HG02852 (cell line): ENCODE results near the gene NIPSNAP3A.

ENCODE experiments used
- ATAC-seq: cut with Tn5 transposase; IDR thresholded peaks from one replicate; pipeline ENCODE4 v1.9.1; 2021; ENCODE audit warnings: mild to moderate bottlenecking, moderate library complexity; ENCODE audit not compliant: unreplicated experiment

The NIPSNAP3A gene

DNA sequence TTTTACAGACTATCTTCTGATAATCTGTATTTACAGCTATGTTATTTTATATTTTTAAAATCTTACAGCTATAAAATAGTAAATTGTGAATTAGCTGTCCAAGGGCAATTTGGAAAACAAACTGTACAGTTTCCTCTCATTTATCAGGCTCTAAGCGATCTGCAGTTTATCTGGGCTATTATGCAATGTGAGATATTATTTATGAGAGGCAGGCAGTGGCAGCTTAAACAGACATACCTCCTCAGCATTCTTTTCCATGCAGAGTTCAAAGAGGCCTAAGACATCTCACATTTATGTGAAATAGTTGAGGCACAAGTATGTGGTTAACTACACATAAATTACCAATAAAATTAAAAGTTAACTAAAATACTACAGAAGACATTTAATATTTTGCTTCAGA is 26.6 kb downstream of the NIPSNAP3A start:
- no peak for ATAC-seq

DNA sequence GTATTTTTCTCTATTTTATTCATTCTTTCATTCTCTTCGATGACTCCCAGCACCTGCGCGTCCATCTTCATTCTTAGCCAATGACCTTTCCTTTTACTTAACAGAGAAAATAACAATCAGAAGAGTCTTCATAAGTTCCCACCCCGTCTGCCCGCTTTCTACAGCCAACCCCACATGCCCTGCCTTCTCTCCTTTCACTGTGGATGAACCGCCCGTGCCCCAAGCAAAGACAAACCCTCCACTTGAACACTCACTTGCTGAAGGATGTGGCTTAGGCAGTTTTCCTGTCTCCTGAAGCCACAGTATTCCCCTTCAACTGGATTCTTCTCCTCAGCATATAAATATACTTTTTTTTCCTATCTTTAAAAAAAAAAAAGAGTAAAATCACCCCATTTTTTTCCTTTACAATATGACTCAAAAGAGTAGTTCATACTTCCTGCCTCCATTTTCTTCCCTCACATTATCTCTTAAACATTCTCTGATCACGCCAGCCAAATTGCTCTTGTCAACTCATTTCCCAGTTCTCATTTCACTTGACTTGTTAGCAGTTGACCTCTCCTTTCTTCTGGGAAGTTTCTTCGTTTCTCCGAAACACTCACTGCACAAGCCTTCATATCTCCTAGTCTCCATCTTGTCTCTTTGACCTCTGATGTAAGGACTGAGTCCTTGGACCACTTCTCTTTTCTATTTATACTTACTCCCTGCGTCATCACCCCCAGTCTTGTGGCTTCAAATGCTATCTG is 27.5 kb downstream of the NIPSNAP3A start:
- peak; percentile 92 for ATAC-seq

DNA sequence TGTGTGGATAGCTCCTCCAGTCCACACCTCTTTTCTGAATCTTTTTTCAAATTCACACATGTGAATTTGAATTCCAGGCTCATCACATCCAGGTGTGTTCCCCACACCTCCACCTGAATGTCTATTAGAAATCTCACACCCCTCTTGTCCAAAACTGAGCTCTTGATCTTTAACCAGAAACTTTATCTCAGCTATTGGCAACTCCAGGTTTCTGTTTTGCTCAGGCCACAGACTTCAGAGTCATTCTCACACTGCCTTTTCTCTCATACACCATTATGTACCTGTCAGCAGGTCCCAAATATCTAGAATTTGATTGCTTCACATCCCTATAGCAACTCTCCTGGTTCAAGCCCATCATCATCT is 28.1 kb downstream of the NIPSNAP3A start:
- ATAC-seq: peak; percentile 72

DNA sequence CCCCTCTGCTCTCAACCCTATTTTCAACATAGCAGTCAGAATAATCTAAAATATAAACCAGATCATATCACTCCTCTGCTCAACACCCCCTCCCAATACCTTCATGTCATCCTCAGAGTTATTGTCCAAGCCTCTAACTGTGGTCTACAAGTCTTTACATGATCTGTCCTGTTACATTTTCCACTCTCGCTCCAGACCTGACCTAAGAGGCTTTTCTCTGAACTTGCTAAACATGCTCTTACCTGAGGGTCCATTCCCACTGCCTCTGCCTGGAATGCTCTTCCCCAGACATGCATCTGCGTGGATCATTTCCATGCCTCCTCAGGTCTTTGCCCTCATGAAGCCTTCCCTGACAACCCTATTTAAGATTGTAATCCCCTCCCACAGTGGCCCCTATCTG is 28.5 kb downstream of the NIPSNAP3A start:
- ATAC-seq: peak; percentile 1

DNA sequence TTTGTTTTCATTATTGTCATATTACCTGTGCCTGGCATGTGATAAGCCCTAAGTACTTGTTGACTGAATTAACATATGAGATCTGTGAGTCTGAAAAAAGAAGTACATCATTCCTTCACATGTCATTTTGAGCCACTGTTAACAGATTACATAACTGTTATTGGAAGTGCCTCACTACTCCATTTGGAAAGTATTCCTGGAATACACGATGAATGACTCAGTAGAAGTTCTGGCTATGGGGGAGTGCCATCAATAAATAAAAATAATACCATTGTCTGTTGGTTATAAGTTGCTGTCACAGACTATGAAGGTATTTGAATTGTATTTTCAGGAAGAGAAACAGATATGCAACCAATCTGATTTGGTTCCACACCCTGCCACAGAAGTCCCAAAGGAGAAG is 29.3 kb downstream of the NIPSNAP3A start:
- no peak for ATAC-seq

DNA sequence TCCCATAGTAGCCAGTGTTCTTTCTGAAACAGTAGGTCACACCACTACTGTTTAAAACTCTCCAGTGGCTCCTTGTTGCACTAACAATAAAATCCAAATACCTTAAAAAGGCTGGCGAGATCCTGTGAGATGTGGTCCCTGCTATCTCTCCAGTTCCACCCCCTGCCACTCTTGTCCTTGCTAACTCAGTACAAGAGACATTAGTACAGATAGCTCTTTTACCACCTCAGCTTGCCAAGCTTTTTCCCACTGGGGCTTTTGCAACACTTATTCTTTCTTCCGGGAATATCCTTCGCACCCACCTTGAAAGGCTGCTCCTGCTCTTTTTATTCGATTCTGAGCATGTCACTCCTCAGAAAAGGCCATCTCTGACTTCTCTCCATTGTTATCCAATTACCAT is 31.3 kb downstream of the NIPSNAP3A start:
- no peak for ATAC-seq

DNA sequence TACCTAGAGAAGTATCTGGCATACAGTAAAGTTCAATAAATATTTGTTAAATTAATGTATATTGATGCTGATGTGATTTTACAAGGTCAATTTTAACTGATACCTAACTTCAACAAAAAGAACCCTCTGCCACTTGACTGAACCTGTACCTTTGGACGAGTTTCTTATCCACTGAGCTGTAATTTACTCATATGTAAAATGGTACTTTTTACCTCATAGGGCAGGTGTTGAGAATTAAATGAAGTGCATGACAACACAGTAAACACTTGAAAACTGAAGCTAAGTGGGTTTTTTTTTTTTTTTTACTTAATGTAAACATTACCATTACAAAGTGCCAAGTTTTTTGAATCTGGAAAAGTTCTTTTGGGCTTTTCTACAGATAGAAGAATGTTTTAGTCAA is 31.9 kb downstream of the NIPSNAP3A start:
- no peak for ATAC-seq

DNA sequence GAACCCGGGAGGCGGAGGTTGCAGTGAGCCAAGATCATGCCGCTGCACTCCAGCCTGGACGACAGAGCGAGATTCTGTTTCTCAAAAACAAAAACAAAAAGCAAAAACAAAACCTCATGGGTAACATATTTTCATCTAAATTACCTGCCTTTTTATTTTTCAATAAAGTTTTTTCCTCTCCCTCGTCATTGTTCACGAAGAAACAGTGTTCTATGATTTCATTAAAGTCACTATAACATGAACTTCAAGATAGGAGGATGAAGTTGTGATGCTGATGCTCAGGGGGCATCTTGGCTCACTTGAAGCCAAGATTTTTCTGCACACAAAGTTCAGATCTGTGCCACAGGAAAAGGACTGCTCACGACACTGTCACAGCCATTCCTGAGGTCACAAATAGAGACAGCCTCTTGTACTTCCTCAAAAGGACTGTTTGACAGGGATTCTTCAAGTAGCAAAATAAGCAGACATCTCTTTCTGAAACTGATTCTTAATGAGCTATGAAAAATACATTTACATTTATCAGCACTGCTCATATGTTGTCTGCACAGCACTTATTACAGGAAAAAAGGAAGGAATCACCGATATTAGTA is 32.6 kb downstream of the NIPSNAP3A start:
- no peak for ATAC-seq

DNA sequence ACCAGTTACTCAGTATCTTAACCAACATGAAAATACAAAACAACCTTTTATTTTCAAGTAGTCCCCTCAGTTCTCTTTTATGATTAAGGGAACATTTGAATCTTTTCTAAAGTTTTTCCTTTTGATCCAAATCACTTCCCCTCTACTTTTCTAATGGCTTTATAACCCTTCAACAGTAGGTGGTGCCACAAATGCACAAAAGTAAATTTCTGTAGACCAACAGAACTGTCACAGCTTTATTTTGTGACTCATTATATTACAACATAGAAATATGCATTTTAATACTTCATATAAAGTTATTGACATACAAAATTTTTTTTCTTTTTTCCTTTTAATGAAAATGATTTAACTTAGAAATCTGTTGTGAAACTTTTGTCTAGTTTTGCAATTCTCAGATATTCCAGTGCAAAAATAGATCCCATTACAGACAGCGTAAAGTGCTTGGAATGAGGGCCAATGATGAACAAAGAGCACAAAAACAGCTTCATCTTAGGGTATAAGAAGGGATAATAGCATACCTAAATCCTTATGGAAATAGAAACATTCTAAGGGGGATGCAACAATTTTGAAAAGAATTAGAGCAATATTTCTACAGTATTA is 33.4 kb downstream of the NIPSNAP3A start:
- ATAC-seq: peak; percentile 33

DNA sequence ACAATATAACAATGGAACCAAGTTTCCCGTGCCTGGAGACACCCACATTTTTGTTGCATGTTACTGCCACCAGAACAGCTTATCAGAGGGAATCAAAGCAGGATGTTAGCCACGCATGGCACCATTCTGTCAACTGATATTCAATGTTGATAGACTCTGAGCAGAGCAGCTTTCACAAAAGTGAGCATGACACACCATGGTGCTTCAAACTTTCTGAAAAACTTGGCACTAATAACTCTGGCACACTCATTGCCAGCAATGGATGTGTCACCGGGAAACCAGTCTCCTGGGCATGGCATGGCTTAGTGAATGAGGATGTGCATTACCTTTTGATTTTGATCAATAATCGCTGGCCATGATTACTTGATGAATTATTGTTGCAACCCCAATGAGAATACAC is 36.1 kb downstream of the NIPSNAP3A start:
- ATAC-seq: no peak

DNA sequence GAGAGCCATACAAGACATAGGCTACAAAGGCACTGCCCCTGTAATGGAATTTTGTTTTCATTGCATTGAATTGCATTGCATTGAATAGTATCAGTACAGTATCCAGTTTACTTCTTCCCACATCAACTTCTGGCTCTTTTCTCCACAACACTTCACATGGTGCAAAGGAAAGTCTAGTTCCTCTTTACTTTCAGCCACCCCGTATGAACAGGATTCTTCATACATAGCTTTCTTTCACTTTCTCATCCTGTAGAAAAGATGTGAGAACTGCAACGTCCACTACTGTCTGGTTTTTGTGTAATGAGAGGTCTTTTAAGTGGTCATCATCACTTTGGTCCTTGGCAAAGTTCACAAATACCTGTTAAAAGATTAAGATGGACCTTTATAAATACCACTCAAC is 36.6 kb downstream of the NIPSNAP3A start:
- peak; percentile 84 for ATAC-seq

DNA sequence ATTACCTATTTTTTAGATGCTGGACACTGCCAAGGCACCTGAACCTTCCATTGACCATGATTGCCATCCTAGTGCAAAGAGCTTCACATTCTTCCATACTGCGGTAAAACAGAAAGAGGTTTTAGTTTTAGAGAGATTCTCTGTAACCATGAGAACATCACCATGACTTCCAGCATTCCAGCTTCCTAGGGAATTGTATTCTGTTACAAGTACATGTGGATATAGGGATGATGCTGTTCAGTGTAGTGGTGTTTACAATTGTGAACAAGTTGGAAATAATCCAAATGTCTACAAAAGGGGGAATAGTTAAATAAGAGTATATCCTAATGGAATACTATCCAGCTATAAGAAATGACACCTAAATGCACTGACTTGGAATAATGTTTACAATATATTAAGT is 38.8 kb downstream of the NIPSNAP3A start:
- ATAC-seq: no peak

DNA sequence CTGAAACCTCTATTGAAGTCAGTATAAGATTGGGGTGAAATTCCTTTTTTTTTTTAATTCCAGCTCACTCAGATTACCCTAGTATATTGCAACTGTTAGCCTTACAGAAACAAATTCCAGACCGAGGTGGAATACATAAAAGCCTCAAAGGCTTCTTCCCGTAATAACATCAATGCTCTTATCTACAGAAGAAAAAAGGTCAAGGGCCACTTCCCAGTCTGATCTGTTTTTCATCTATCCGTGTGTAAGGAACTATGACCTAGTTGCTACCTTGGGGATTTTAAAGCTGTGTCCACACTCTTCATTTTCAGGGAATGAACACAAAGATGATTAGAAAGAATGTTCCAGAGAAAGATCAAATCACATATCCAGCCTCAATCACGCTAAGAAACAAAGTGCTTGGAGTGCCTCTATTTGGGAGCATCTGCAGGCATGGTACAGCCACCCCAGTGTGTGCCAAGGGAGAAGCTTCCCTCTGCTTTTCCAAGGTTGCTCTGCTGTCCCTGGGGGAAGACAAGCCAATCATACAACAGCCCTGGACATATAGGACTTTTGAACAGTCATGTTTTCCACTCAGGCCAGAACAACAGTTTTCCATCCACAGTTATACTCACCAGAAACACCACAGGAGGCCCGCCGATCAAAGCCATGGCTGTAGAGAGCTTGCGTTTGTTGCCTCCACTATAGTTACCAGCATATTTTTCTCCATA is 40.0 kb downstream of the NIPSNAP3A start:
- no peak for ATAC-seq

DNA sequence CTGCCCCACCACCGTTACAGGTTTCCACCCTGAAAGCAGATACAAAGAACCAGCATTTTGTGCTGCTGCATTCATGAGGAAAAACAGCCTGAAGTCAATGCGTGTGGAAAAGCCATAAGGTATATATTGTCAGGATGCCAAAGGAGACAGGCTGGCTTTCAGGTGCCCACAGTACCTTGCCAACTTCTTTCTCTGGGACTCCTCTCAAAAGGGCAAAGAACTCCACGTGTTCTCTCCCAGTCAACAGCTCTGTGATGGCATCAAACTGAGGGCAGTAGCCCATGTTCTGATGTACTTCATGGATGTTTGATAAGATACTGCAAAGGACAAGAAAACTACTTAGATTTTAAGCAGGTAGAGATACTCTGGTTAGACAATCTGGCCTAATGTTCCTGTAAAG is 40.8 kb downstream of the NIPSNAP3A start:
- no peak for ATAC-seq

DNA sequence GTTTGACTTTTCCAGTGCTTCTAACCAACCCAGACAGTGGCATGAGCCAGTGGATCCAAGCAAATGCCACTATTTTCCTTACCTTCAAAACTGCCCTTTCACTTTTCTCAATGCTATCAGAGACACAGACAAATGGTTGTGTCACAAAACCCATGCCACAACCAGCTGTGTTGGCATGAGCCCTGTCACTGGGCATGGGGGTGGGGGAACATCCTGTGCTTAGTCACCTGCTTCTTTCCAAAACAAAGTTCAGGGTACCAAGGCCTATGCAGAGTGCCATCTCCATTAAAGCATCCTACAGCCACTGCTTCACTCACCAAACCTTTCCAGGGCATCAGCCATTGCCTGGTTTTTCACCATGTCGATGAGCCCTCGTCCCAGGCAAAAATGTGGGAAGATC is 46.6 kb downstream of the NIPSNAP3A start:
- no peak for ATAC-seq

DNA sequence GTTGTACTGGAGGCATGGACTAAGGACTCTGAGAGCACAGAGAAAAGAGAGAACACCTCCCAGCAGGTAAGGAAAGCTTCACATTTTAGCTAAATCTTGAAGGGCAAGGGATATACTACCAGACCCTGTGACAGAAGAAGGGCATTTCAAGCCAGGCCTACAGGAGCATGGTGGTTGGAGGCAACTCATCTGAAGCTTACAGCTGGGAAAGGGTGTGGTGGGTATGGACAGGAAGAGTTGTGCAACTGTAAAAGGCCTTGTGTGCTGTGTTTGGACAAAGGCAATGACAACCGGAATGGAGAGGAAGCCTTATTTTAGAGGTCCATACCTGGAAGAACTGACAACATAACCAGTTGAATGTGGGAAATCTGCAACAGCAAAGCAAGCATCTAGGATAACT is 47.6 kb downstream of the NIPSNAP3A start:
- ATAC-seq: no peak

DNA sequence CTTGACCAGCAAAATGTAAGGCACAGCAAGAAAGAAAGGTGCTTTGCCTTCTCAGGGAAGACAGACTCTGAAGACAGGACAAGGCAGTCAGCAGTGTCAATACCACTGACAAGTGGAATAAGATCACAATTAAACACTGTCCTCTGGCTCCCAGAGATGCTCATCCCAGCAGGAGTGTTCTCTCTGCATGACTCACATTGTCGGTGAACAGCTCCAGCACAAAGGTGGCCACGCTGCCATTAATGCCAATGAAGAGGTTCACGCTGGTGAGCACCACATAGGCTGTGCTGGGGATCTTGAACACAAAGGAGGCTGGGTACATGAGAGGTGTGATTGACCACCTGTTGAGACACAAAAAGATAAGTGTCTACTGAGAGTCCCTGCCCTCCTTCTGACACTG is 48.4 kb downstream of the NIPSNAP3A start:
- ATAC-seq: no peak

DNA sequence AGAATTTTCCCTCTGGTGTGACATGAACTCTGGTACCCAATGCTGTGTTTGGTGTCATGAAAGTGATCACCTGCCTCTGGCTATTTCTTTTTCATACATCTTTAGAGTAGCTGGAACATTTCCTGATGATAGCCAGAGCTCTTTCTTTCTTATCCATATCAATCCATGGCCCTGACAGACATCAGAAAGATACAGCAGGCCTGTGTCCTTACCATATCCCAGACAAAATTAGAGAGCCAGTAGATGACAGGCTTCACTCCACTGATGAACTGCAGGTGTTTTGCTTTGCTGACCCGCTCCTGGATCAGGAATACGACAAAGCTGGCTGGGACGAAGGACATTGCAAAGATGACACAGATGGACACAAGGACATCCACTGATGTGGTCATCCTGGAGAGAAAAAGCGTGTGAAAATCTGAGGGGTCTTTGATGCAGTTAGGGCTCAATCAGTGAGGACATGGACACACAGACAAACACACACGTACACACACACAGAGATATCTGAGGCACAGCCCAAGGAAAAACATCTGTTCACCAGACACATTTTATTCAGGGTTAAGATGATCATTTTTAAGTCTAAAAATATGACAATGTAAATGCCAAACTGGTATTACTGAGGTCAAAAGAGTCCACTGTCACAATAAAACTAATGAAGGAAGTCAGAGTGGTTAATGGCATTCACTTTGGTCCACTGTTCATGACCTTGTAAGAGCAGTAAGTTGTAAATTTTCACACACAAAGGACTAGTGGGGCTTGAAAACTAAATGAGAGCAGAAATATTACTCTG is 50.9 kb downstream of the NIPSNAP3A start:
- no peak for ATAC-seq

DNA sequence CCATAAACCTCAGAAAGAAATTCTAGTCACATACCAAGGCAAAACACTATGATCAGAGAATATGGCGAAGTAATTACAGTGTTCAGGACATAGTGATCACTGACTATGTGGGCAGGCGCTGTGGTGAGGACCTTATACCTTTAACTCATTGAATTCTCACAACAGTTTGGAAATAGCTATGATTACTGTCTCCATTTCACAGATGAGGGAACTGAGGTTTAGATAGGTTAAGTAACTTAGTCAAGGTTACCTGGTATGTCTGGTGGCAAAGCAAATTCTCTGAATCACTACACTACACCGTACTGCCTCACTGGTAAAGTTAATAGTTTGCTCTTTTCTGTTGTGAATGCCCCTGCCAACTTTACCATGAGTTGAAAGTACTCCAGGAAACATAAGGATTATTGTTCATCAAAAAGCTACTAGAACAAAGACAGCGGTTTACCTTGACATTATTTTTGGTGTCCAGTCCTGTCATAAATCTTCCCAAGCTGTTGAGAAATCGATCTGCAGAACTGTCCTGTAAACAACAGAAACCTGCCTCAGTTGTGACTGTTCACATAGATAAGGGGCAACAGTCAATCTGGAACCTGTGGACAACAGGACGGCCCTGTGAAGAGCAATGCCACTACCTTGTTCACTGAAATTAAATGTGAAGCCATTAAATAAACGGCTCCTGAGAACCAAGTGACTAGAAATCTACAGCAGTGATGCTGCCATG is 52.7 kb downstream of the NIPSNAP3A start:
- ATAC-seq: no peak

DNA sequence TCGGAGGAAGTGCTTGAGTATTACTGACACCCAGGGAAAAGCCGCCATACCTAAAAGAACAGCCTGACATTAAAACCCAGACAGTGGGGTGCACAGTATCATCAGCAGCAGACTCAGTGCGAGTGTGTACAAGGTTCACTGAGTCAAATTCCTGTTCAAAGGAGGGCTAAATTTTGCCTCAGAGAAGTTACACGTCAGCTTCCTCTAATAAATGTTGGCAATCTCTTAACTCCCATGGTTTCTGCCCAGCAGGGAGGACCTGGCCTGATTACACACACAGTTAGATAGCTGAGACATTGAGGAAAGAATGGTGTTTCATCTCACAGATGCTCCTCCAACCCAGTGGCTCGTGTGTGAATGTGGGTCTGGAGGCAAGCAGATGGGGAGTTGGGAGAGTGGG is 54.6 kb downstream of the NIPSNAP3A start:
- no peak for ATAC-seq

DNA sequence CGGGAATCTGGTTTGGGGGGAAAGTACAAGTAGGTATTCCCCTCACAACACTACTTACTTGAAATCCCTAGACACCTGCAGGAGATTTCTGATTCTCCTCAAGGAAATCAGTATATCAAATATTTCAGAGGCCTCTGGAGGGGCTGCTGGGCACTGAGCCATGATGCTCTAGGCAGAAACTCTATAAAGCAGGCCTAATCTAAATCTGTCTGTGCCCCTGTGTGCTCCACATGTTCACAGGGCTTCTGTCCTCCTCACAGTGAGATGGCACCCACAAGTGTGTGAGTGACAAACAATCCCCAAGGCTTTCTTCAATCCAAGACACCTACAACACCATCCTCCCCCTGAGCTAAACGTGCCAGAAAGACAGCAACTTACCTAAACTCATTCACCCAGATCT is 55.4 kb downstream of the NIPSNAP3A start:
- no peak for ATAC-seq
